GM19452 (cell line): ENCODE data around the gene KCNG4.

Experiments used
- ATAC-seq: cut with Tn5 transposase; IDR thresholded peaks from one replicate; pipeline ENCODE4 v1.9.1; 2021; ENCODE audit not compliant: unreplicated experiment

KCNG4 gene, protein sequence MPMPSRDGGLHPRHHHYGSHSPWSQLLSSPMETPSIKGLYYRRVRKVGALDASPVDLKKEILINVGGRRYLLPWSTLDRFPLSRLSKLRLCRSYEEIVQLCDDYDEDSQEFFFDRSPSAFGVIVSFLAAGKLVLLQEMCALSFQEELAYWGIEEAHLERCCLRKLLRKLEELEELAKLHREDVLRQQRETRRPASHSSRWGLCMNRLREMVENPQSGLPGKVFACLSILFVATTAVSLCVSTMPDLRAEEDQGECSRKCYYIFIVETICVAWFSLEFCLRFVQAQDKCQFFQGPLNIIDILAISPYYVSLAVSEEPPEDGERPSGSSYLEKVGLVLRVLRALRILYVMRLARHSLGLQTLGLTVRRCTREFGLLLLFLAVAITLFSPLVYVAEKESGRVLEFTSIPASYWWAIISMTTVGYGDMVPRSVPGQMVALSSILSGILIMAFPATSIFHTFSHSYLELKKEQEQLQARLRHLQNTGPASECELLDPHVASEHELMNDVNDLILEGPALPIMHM

GRCh38 chr16:84239909-84240308, at the start of gene KCNG4:
Gene KCNG4 (minus strand): TSS chr16:84240012. CDS start chr16:84237485, 2,527 bp downstream.
- no peak for ATAC-seq

- no peak for ATAC-seq
Observed at GRCh38 chr16:84288902-84289301, 49.1 kb upstream of the KCNG4 start.

DNA sequence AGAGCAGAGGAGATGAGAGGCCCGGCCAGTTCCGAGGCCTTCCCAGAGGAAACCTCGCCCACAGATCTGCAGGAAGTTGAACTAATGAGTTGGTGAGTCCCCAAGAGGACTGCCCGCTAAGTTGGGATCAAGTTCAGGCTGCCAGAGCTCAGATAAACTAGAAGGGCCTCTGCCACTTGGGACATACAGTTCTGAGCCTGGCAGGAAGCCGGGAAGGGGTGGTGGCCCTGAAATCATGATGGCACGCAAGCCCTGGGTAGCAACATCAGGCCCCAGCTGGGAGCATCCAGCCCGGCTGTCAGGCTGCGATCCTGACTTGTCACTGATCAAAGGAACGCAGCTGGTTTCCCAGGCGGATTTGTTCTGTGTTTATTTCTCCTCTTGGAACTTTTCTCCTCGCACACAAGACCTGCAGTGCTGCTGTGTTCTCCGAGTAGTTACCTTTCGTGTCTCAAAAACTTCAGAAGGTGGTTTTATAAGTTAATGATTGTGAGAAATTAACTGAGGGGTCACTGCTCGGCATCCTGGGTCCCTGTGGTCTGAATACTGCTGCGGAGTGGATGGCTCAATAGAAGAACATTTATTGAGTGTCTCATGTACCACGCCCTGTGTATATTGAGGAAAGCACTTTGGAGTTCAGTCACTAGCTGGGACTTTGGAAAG, 46.9 kb upstream of the KCNG4 start:
- ATAC-seq = no peak

DNA sequence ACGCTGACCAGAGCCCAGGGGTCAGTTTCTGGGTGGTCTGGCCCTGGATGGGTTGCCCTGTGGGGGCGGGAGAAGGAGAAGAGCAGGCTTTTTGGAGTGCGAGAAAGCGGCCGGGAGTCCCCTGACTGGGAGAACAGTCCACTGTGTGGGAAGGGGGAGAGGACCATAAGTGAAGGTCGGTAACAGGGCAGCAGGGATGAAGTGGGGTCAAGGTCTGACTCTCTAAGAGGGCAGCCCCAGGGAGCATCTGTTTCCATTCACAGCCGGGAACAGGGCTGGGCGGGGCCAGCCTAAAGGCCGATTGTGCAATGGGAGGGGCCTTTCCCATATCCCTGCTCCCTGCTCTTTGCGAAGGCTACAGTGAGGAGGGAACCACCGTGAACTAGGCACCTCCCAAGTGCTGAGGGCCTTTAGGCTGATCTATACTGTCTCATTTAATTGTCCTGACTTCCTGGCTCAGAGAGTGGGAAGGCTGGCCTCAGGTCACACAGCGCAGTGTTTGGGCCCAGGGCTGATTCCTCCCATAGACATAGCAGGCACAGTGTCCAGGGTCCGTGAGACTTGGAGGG, 44.4 kb upstream of the KCNG4 start:
- ATAC-seq = no peak

GRCh38 chr16:84283314-84284153, 43.7 kb upstream of the KCNG4 start:
- no peak for ATAC-seq

GRCh38 chr16:84282533-84282932, 42.7 kb upstream of the KCNG4 start:
- ATAC-seq = no peak

- ATAC-seq = no peak
Observed at GRCh38 chr16:84281074-84281473, 41.3 kb upstream of the KCNG4 start.

GRCh38 chr16:84279881-84280280, 40.1 kb upstream of the KCNG4 start:
- no peak for ATAC-seq

DNA sequence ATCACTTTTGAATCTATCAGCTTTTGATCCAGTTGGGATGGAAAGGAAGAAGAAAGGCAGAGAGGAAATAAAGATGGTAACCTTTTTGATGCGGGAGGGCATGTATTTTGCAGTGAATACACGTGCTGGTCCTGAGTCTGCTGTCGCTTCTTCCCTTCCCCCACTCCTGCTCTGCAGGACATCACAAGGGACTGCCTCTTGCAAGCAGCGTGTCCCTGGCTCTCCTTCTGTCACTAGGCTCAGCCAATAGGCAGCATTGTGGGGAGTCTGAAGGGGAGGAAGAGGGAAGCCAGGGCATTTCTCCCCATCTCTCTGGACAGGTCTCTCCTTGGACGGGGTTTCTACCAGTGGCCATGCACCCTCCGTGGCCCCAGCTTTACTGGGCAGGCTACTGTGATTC, 39.2 kb upstream of the KCNG4 start:
- no peak for ATAC-seq

- ATAC-seq = no peak
Observed at GRCh38 chr16:84278333-84278732, 38.5 kb upstream of the KCNG4 start.

DNA sequence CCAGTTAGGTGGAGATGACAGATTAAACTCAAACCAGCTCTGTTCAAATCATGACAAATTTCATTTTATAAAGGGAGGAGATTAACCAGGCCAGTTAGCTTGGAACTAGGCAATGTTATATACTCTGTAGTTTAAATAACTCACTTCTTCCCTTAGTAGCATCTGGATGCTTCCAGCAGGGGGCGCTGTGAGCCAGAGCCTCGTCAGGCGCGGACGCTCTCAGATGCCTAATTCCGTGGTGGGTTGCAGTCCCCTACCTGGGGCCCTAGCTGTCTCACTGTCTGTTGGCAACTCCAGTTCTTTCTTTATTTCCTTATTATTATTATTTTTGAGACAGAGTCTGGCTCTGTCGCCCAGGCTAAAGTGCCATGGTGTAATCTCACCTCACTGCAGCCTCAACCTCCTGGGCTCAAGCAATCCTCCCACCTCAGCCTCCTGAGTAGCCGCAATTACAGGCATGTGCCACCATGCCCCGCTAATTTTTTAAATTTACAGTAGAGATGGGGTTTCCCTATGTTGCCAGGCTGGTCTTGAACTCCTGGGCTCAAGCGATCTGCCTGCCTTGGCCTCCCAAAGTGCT, 37.5 kb upstream of the KCNG4 start:
- ATAC-seq = no peak

- ATAC-seq = no peak
Observed at GRCh38 chr16:84275585-84276151, 35.9 kb upstream of the KCNG4 start.

- ATAC-seq = no peak
Observed at GRCh38 chr16:84274515-84274914, 34.7 kb upstream of the KCNG4 start.

DNA sequence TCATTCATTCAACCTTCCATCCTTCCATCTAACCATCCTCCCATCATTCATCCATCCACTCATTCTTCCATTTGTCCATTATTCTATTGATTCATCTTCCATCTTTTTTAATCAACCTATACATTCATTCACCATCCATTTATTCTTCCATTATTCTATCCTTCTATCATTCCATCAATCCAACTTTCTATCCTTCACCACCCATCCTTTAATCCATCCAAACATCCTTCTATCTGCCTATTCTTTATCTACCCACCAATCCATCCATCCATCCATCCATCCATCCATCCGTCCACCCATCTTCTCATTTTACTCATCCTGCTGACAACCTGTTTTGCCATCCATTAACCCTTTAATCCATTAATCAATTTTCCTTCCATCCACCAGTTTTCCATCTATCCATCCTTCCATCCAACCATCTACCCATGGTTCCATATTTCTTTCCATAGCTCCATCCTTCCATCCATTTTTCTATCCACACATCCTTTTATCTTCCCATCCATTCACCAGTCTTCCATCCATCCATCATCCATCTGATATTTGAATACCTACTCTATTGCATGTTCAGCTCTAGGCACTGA, 33.0 kb upstream of the KCNG4 start:
- ATAC-seq = no peak

DNA sequence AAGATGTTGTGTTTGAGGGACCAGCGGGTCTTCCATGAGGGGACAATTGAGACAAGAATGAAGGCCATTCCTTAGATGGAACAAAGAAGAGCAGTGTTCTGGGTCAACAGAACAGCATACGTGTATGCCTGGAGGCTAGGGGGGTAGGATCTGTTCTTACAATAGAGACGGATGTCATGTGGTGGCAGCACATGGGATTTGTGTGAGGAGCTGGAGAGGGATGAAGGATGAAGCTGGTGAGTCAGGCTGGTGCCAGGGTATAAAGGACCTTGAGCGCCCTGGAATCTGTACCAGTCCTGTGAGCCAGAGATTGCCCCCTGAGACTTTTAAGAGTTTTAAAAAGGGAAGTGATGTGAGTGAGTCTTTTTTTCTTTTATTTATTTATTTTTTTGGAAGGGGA, 32.1 kb upstream of the KCNG4 start:
- ATAC-seq = no peak

- no peak for ATAC-seq
Observed at GRCh38 chr16:84271037-84271436, 31.2 kb upstream of the KCNG4 start.

GRCh38 chr16:84270531-84270930, 30.7 kb upstream of the KCNG4 start:
- no peak for ATAC-seq

DNA sequence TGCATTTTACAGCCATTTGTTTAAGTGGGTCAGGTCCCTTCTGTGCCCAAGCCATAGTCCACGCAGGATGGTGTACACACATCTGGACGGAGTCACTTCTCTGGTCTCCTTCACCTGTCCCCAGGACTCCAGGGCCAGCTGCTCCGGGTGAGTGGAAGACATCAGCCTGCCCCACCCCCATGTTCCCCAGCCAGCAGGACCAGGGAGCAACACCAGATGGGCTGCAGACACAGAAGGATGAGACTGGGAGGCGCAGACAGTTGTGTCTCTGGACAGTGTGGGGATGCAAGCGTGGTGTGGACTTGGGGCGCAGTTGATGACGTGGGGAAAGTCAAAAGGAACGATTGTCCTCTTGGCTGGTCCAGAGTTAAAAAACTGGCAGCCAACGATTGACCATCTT, 30.3 kb upstream of the KCNG4 start:
- ATAC-seq = no peak

DNA sequence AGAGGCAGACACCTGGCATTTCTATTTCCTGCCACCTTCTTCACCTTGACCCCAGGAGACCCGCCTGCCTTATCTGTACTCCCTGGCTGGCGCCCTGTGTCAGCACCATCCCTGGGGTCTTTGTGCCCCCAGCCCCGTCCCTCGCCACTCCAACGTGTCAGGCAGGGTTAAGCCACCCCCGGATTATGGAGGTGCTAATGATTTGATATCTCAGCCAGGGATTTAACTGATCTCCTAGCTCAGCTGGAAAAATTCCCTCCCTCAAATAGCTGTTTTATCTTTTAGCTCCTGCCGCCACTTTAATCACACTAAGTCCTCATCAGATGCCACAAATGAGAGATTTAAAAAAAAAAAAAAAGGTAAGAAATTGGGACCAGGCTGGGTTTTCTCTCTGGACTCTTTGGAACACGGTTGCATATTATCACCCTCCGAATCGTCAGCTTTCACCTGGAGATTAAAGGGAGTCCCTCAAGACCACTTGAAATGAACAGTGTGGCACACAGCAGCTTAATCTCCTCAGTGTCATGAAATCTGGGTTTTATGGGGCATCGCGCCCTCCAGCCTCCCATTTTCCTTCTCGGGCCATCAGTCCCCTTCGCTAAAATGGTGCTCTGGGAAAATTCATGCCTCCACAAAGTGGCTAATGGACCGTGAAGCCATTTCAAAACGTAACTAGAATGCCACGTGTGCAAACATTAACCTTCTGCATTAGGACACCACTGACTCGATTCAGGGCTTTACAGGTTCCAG, 28.7 kb upstream of the KCNG4 start:
- no peak for ATAC-seq
